HUES64 (cell line): ENCODE data around the gene MFN1. TPM values are rescaled to one million over a fixed set of nuclear protein-coding genes. Genes with fewer than 3 reads are reported as not detected.
"Not testable (repeated sequence)": the region's sequence is repeated elsewhere in the genome, so short reads cannot be mapped to it uniquely, and the experiment has no call there.

ENCODE experiments used
- H3K27ac ChIP-seq: 2 replicates; pipeline ENCODE4 v1.7.0; 2013; ENCODE audit warnings: low read depth, low read length, inconsistent platforms
- H3K27me3 ChIP-seq: 2 replicates; pipeline ENCODE4 v1.6.1; 2013; ENCODE audit warnings: mild to moderate bottlenecking, low read length; ENCODE audit not compliant: insufficient read depth
- H3K36me3 ChIP-seq: 2 replicates; pipeline ENCODE4 v1.6.1; 2013; ENCODE audit warnings: mild to moderate bottlenecking, low read length; ENCODE audit not compliant: insufficient read depth
- H3K4me1 ChIP-seq: 2 replicates; pipeline ENCODE4 v1.6.1; 2013; ENCODE audit warnings: mild to moderate bottlenecking, low read length, moderate library complexity; ENCODE audit not compliant: insufficient read depth
- H3K4me3 ChIP-seq: 2 replicates; pipeline ENCODE4 v1.5.1; 2013; ENCODE audit warnings: mild to moderate bottlenecking, low read length, moderate library complexity
- H3K9ac ChIP-seq: 2 replicates; pipeline ENCODE4 v1.6.1; 2013; ENCODE audit warnings: mild to moderate bottlenecking, low read depth, low read length
- H3K9me3 ChIP-seq: 2 replicates; pipeline ENCODE4 v1.6.1; 2013; ENCODE audit warnings: low read depth, low read length; ENCODE audit not compliant: insufficient read depth
- WGBS: fragments of 150-250, 120-280 bp; methylation state at CpG from one replicate; pipeline ENCODE4 v1.1.7; 2013; ENCODE audit warnings: missing lambda C conversion rate; 5-methylcytosine and 5-hydroxymethylcytosine counted together
- polyA plus RNA-seq, 2 experiments: library from polyadenylated mRNA; stranded (reverse); fragments of 50-300 nt; gene quantifications; one replicate each; pipeline ENCODE4 v1.2.3, GENCODE V29; 2013

MFN1 gene
- 21.1 TPM for polyA plus RNA-seq (2013, experiment 1 of 2)
- 26.8 TPM for polyA plus RNA-seq (2013, experiment 2 of 2)

DNA sequence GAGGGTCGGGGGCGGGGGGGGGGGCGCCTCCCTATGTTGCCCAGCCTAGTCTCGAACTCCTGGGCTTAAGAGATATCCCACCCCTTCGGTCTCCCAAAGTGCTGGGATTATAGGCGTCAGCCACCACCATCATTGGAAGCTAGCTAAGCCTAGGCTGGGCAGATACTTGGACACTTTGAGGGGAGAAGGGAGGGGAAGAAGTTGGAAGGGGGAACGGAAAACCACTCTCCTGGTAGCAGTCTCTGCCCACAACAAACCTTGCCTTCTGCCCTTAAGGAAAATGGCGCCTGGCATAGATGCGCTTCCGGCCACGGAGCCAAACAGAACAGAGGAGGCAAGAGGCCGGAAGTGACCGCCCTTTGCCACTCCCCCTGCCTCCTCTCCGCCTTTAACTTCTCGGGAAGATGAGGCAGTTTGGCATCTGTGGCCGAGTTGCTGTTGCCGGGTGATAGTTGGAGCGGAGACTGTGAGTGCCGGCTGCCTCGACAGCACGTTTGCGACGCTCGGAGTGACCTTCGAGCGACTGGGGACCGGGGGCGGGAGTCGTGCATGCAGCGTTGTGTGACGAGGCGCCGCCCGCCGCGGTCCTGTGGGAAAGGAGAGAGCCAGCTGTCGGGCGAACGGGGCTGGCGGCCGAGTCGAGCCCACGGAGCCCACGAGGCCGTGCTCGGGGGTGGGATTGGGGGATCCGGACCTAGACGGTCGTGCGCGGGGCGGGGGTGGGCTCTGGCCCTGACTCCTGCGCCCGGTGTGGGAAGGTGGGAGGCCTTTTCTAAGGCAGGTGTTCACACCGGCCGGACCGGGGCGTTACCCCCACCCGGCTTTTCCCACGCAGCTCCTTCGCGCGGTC is at the start of gene MFN1:
MFN1 (plus strand) TSS at position 365 of the 850 bp plus-strand sequence. CDS start 1,143 bp downstream, outside the sequence.
- under 1% methylated on average over 62 of the region's 63 CpGs for WGBS
- Histone ChIP-seq H3K9me3 (no peaks in the 10 kb centered on the region), H3K4me3 (peak within 1 kb of the TSS; percentile 93), H3K36me3 (peaks cover 29% of the 10 kb centered on the region), H3K9ac (peak within 1 kb of the TSS; percentile 70), H3K4me1 (peaks cover 7% of the 10 kb centered on the region; the same call in 1 of the 2 replicates), H3K27ac (peak within 1 kb of the TSS; percentile 70), H3K27me3 (no peaks in the 10 kb centered on the region)

GRCh38 chr3:179297971-179298725 is 49.4 kb upstream of the MFN1 start:
- Histone ChIP-seq H3K4me3 (no peak overlapping the region), H3K4me1 (no peaks in the 10 kb centered on the region), H3K9ac (no peak overlapping the region), H3K27me3 (no peaks in the 10 kb centered on the region), H3K36me3 (no peaks in the 10 kb centered on the region), H3K27ac (no peak overlapping the region), H3K9me3 (peaks cover 8% of the 10 kb centered on the region; the same call in 1 of the 2 replicates)
- 90% methylated on average over 4 of the region's 5 CpGs for WGBS

GRCh38 chr3:179299316-179299715 is 48.2 kb upstream of the MFN1 start:
- Histone ChIP-seq H3K27me3 (no peaks in the 10 kb centered on the region), H3K9me3 (peaks cover 8% of the 10 kb centered on the region; the same call in 1 of the 2 replicates), H3K4me3 (no peak overlapping the region), H3K27ac (no peak overlapping the region), H3K9ac (no peak overlapping the region), H3K4me1 (no peaks in the 10 kb centered on the region), H3K36me3 (no peaks in the 10 kb centered on the region)
- no CpG with 5 or more reads among the region's 2 CpGs for WGBS

GRCh38 chr3:179299999-179300613 is 47.4 kb upstream of the MFN1 start:
- 90% methylated on average over 5 of the region's 5 CpGs for WGBS
- H3K27ac ChIP-seq, result no peak overlapping the region
- no peak overlapping the region for H3K4me3 ChIP-seq
- H3K36me3 ChIP-seq, result no peaks in the 10 kb centered on the region
- H3K27me3 ChIP-seq, result no peaks in the 10 kb centered on the region
- H3K9me3 ChIP-seq, result peaks cover 8% of the 10 kb centered on the region; the same call in 1 of the 2 replicates
- no peaks in the 10 kb centered on the region for H3K4me1 ChIP-seq
- H3K9ac ChIP-seq, result no peak overlapping the region

DNA sequence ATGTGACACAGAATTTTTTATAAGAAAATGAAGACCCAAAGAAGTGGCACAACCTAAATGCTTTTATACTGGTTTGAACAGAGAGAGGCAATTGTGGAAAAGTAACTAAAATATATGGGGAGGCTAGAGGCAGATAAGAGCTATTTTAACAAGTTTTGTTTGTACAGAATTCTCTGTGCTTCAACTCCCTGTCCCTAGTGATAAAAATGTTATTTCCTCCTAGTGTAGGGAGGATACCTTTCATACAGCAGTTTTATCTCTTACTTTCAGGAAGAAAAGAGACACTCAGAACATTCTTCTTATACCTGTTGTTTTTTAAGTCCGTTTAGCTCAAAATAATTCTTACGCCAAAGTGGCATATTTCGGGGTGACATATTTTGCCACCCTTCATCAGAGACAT is 45.9 kb upstream of the MFN1 start:
- Histone ChIP-seq H3K9ac (no peak overlapping the region), H3K4me1 (no peaks in the 10 kb centered on the region), H3K27ac (no peak overlapping the region), H3K36me3 (no peaks in the 10 kb centered on the region), H3K27me3 (no peaks in the 10 kb centered on the region), H3K4me3 (no peak overlapping the region), H3K9me3 (peaks cover 8% of the 10 kb centered on the region; the same call in 1 of the 2 replicates)
- 100% methylated on average over 2 of the region's 3 CpGs for WGBS

DNA sequence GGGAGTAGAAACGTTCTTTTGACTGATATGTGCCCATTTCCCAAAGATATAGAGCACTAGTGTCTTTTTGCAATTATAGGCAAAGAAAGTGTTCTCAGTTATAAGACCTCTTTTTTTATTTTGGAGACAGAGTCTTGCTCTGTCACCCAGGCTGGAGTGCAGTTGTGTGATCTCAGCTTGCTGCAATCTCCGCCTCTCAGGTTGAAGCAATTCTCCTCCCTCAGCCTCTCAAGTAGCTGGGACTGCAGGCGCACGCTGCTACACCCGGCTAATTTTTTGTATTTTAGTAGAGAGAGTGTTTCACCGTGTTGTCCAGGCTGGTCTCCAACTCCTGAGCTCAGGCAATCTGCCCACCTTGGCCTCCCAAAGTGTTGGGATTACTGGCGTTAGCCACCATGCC is 45.4 kb upstream of the MFN1 start:
- WGBS, result 86% methylated on average over 7 of the region's 7 CpGs
- Histone ChIP-seq H3K27ac (no peak overlapping the region), H3K4me1 (no peaks in the 10 kb centered on the region), H3K9me3 (peaks cover 8% of the 10 kb centered on the region; the same call in 1 of the 2 replicates), H3K9ac (no peak overlapping the region), H3K27me3 (no peaks in the 10 kb centered on the region), H3K36me3 (no peaks in the 10 kb centered on the region), H3K4me3 (no peak overlapping the region)

DNA sequence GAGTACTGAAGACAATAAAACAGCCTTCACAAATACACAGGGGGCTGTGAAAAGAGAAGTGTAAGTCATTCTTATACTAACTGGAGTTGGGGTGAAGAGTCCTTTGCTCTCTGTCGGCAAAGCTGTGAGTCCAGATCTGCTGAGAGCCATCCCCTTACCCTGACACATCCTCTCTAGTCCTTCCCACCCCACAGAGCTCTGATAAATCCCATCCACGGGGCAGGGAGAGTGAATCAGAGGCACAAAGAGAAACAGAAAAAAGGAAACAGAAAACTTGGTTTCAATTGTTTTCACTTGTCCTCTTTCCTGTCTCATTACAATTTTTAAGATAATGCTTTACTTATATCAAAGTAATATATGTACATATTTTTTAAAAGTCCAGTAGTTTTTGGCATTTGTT is 42.9 kb upstream of the MFN1 start:
- no peaks in the 10 kb centered on the region for H3K36me3 ChIP-seq
- whole genome bisulfite sequencing, result 57% methylated on average over 2 of the region's 2 CpGs
- H3K9me3 ChIP-seq, result 0 out of 2 replicates have a peak, but pooled peaks cover 2% of the 10 kb centered on the region

GRCh38 chr3:179307362-179307761 is 40.1 kb upstream of the MFN1 start:
- not testable (repeated sequence) for H3K4me1 ChIP-seq, H3K36me3 ChIP-seq, H3K4me3 ChIP-seq, H3K9ac ChIP-seq, H3K9me3 ChIP-seq, H3K27ac ChIP-seq, H3K27me3 ChIP-seq
- WGBS, result 74% methylated on average over 1 of the region's 2 CpGs

More for the DNA sequence above, 42.9 kb upstream of the MFN1 start:
- Histone ChIP-seq H3K4me3 (no peak overlapping the region), H3K9ac (no peak overlapping the region), H3K27me3 (no peaks in the 10 kb centered on the region), H3K4me1 (no peaks in the 10 kb centered on the region), H3K27ac (no peak overlapping the region)

DNA sequence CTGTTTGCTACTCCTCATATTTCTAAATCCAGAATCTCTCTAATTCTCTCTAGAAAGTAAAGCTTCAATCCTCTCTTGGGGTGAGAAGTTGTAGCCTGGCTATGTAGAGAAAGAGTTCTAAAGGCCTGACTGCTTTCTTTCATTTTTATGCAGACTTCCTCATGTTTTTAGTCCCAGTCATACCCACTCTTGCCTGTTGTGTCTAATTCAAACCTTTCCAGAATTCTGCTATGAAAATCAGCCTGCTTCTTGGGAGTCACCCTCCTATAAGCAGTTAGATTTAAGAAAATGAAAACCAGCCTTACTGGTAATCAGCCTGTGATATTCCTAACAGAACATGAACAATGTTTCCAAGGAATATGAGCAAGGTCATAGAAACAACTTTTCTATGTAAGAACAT is 39.5 kb upstream of the MFN1 start:
- Histone ChIP-seq H3K9ac (no peak overlapping the region), H3K27ac (no peak overlapping the region), H3K36me3 (no peaks in the 10 kb centered on the region), H3K4me3 (no peak overlapping the region), H3K4me1 (no peaks in the 10 kb centered on the region), H3K9me3 (no peaks in the 10 kb centered on the region), H3K27me3 (no peaks in the 10 kb centered on the region)

DNA sequence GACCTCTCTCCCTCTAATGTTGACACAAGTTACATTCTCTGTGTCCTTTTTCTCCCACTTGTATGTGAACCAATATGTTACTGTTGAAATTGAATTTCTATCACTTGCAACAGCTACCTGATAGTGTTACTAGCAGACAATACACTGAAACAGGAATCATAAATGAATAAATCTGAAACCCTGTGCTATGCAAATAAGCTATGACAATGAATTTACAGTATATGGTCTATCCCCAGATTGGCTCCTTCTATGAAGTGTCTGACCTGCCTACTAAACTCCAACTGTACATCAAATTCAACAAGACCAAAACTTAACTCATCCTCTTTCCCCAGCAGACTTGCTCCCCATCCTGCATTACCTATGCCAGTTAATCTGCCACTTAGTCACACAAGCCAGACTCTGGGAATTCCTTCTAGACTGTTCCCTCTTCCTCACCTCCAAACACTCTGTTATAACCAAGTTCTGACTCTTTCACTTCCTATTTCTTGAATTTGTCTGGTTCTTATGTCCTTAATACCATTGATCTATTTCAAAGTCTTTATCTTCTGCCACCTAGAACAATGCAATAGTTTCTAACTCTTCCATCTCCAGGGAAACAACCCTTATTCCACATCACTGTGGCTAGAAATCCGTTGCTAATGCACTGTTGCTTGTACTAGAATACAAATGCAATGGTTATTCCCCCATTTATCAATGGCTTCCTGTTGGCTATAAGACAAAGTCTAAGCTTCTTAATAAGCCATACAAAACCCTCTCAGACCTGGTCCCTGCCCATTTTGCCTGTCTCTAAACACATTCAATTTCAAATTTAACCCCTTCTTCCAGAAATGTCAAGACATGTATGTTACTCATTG is 38.1 kb upstream of the MFN1 start:
- WGBS, result 71% methylated on average over 1 of the region's 1 CpG

More for the DNA sequence above, 38.1 kb upstream of the MFN1 start:
- Histone ChIP-seq H3K27me3 (no peaks in the 10 kb centered on the region), H3K36me3 (no peaks in the 10 kb centered on the region), H3K4me1 (no peaks in the 10 kb centered on the region), H3K9me3 (no peaks in the 10 kb centered on the region), H3K9ac (no peak overlapping the region), H3K4me3 (no peak overlapping the region), H3K27ac (no peak overlapping the region)
